ENCODE data around the gene ICA1L.
"Not testable (repeated sequence)": the region's sequence is repeated elsewhere in the genome, so short reads cannot be mapped to it uniquely, and the experiment has no call there.

Gene ICA1L

DNA sequence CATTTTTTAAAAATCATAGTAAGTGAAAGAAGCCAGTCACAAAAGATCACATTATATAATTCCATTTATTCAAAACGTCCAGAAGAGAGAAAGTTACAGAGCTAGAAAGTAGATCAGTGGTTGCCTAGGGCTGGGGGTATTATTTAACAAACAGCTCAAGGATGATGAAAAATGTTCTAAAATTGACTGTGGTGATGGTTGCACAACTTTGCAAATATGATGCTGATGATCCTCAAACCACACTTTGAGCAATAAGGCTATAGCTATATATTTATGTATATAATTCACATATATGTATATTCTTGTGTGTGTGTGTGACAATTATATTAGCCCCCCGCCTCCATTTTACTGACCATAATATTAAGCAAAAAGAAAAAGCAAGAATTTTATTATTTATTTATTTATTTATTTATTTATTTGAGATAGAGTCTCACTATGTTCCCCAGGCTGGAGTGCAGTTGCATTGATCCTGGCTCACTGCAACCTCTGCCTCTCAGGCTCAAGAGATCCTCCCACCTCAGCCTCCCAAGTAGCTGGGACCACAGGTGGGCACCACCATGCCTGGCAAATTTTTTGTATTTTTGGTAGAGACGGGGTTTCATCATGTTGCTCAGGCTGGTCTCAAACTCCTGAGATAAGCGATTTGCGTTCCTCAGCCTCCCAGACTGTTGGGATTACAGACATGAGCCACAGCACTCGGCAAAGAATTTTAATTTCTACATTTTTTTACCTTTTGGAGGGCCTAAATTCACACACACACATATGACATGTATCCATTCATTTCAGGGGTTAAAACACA, 38.0 kb upstream of the ICA1L start:
- TF ChIP-seq, protein P1, sequence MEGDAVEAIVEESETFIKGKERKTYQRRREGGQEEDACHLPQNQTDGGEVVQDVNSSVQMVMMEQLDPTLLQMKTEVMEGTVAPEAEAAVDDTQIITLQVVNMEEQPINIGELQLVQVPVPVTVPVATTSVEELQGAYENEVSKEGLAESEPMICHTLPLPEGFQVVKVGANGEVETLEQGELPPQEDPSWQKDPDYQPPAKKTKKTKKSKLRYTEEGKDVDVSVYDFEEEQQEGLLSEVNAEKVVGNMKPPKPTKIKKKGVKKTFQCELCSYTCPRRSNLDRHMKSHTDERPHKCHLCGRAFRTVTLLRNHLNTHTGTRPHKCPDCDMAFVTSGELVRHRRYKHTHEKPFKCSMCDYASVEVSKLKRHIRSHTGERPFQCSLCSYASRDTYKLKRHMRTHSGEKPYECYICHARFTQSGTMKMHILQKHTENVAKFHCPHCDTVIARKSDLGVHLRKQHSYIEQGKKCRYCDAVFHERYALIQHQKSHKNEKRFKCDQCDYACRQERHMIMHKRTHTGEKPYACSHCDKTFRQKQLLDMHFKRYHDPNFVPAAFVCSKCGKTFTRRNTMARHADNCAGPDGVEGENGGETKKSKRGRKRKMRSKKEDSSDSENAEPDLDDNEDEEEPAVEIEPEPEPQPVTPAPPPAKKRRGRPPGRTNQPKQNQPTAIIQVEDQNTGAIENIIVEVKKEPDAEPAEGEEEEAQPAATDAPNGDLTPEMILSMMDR (IDR thresholded peaks at IDR 0.05; ENCODE audit: low read depth, low read length, missing control alignments), result no peak
- in situ Hi-C loops (cut with HindIII; ENCODE audit: low sequenced_read_pairs), result no loop called here
- no peak overlapping the region for H3K4me3 ChIP-seq (ENCODE audit: low read depth, low read length)
- DNase-seq (ENCODE audit: low read depth), result no peak

DNA sequence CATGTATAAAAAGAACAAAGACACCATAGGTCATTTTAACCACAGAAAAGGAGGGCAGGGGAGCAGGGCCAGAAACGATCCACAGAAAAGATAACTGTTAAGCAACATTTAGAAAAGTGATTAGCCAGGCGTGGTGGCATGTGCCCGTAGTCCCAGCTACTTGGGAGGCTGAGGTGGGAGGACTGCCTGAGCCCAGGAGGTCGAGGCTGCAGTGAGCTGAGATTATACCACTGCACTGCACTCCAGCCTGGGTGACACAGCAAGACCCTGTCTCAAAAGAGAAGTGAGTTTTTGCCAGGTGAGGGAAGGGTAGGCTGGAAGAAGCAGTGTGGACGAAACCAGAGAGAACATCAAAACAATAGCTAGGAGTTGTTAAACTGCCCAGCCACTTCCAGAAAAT, 36.6 kb upstream of the ICA1L start:
- TF ChIP-seq, protein P1 (IDR thresholded peaks at IDR 0.05; ENCODE audit: low read depth, low read length, missing control alignments), result no peak
- in situ Hi-C loops (cut with HindIII; ENCODE audit: low sequenced_read_pairs), result no loop called here
- H3K4me3 ChIP-seq (ENCODE audit: low read depth, low read length), result no peak overlapping the region
- DNase-seq (ENCODE audit: low read depth), result no peak

DNA sequence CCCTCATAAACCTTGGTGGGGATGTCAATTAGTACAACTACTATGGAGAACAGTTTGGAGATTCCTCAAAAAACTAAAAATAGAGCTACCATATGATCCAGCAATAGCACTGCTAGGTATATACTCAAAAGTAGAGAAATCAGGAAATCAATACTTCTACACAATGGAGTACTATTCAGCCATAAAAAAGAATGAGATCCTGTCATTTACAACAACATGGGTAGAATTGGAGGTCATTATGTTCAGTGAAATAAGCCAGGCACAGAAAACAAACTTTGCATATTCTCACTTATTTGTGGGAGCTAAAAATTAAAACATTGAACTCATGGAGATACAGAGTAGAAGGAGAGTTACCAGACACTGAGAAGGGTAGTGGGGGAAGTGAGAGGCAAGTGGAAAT, 33.9 kb upstream of the ICA1L start:
- in situ Hi-C loops (cut with HindIII; ENCODE audit: low sequenced_read_pairs); H3K4me3 ChIP-seq (ENCODE audit: low read depth, low read length); DNase-seq (ENCODE audit: low read depth): not testable (repeated sequence)

DNA sequence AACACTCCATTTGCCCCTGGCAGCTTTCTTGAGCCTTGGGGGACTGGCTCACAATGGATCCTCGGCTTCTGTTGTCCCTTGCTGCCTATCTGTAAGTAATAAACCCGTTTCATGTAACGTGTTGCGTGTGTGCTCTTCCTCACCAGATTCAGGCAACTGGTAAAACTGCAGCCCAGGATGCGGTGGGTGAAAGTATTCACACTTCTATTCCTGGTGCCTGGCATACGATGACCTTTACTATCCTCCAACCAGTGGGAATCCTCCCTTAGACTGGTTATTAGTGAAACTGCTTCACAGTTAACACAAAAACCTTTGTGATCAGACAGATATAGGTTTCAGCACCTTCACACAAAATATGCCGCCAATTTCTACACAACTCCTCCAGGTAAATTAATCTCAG, 13.6 kb upstream of the ICA1L start:
- DNase-seq (ENCODE audit: low read depth), result no peak
- TF ChIP-seq, protein P1 (IDR thresholded peaks at IDR 0.05; ENCODE audit: low read depth, low read length, missing control alignments), result no peak
- in situ Hi-C loops (cut with HindIII; ENCODE audit: low sequenced_read_pairs), result no loop called here
- no peak overlapping the region for H3K4me3 ChIP-seq (ENCODE audit: low read depth, low read length)

DNA sequence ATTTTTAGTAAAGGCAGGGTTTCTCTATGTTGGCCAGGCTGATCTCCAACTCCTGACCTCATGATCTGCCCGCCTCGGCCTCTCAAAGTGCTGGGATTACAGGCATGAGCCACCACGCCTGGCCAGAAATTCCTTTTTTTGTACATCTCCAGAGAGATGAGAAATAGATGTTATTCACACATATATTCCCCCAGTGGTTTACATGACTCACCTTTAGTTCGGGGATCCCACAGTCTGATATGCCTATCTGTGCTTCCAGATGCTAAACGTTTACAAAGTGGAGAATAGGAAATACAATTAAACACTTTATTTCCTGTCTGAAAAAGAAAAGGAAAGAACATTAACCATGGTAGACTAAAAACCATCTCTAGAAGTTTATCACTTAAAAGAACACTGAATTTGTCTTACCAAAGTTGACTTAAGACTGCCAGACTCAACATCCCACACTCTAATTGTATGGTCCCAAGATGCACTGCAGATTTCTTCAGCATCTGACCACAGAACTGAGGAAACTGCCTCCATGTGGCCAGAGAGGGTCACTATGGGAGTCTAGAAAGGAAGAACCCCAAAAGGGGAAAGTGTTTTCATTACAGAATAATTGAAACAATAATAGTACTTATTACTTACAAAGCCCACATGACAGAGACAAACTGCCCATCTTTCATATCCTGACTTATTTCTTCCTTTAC, 12.6 kb upstream of the ICA1L start:
- no peak overlapping the region for H3K4me3 ChIP-seq (ENCODE audit: low read depth, low read length)
- TF ChIP-seq, protein P1 (IDR thresholded peaks at IDR 0.05; ENCODE audit: low read depth, low read length, missing control alignments), result no peak
- in situ Hi-C loops (cut with HindIII; ENCODE audit: low sequenced_read_pairs), result no loop called here
- DNase-seq (ENCODE audit: low read depth), result no peak

DNA sequence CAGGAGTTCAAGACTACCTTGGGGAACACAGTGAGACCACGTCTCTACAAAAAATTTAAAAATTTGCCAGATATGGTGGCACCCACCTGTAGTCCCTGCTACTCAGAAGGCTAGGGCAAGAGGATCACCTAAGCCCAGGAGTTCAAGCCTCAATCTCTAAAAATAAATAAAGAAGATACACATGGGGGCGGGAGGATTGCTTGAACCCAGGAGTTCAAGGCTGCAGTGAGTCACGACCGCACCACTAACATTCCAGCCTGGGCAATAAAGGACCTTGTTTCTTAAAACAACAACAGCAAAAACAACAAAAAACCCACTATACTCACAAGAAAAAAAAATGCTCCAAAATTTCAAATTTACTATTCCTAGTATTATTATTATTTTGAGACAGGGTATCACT, 10.0 kb upstream of the ICA1L start:
- in situ Hi-C loops (cut with HindIII; ENCODE audit: low sequenced_read_pairs), result no loop called here
- TF ChIP-seq, protein P1 (IDR thresholded peaks at IDR 0.05; ENCODE audit: low read depth, low read length, missing control alignments), result no peak
- DNase-seq (ENCODE audit: low read depth), result no peak
- H3K4me3 ChIP-seq (ENCODE audit: low read depth, low read length), result no peak overlapping the region

DNA sequence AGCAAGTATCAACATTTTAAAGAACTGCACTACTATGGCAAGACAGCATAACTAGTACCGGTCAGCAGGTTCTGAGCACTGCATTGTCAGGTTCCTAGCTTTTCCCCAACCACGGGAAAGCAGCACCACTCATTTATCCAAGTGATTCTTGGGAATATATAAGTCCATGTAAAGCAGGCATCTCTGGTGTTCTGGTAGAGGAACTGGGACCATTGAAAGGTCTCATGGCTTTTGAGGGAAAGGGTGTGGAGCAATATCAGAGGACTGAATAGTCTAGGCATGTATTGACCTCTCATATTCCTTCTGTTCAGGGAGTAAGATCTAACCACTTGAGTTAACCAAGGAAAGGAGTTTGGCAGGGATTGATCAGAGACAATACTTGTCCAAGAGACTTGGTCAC, 6.1 kb upstream of the ICA1L start:
- in situ Hi-C loops (cut with HindIII; ENCODE audit: low sequenced_read_pairs), result no loop called here
- TF ChIP-seq, protein P1 (IDR thresholded peaks at IDR 0.05; ENCODE audit: low read depth, low read length, missing control alignments), result no peak
- no peak for DNase-seq (ENCODE audit: low read depth)
- no peak overlapping the region for H3K4me3 ChIP-seq (ENCODE audit: low read depth, low read length)

Data from astrocyte of the cerebellum (primary cell).